Measurements from ENCODE around the gene ABRACL. TPM values are rescaled to one million over a fixed set of nuclear protein-coding genes. Genes with fewer than 3 reads are reported as not detected.
A peak's percentile ranks its signal among the peaks of the same experiment; 100 is the strongest.

Gene ABRACL
- 14.0 TPM for total RNA-seq

- no peaks in the 10 kb centered on the region for H3K36me3 ChIP-seq
- H3K27ac ChIP-seq = peak within 1 kb of the TSS; percentile 80
- peak in 1 of 2 donors; percentile 60 for TF ChIP-seq POLR2AphosphoS5 (IDR thresholded peaks at IDR 0.05; ENCODE audit: insufficient read depth in 1 of 2, low read depth in 1 of 2)
- no peak for TF ChIP-seq POLR2A (IDR thresholded peaks at IDR 0.05)
- H3K4me3 ChIP-seq = peak within 1 kb of the TSS; percentile 66 to 93
- intact Hi-C loops (cut with DNase I) = no loop called here
- peaks cover 11% of the 10 kb centered on the region for H3K4me1 ChIP-seq
- no peak for DNase-seq (ENCODE audit: extremely low spot score in 2 of 2)
- H3K27me3 ChIP-seq = no peaks in the 10 kb centered on the region
- H3K9me3 ChIP-seq = no peaks in the 10 kb centered on the region
These were observed at the start of gene ABRACL for GRCh38 chr6:139028658-139029469. Gene ABRACL, plus strand, starts transcription at chr6:139028745. Its CDS starts 5,416 bp downstream, at chr6:139034161.

GRCh38 chr6:138979365-138979764, 49.2 kb upstream of the ABRACL start:
- H3K4me1 ChIP-seq = peaks cover 35% of the 10 kb centered on the region
- H3K4me3 ChIP-seq = no peak overlapping the region
- no peaks in the 10 kb centered on the region for H3K36me3 ChIP-seq
- TF ChIP-seq POLR2A (IDR thresholded peaks at IDR 0.05) (no peak), POLR2AphosphoS5 (IDR thresholded peaks at IDR 0.05; ENCODE audit: insufficient read depth in 1 of 2, low read depth in 1 of 2) (no peak), CTCF (IDR thresholded peaks at IDR 0.05) (no peak)
- H3K27ac ChIP-seq = no peak overlapping the region
- no peaks in the 10 kb centered on the region for H3K27me3 ChIP-seq
- DNase-seq (ENCODE audit: extremely low spot score in 2 of 2) = no peak
- intact Hi-C loops (cut with DNase I) = no loop called here
- no peaks in the 10 kb centered on the region for H3K9me3 ChIP-seq

- Histone ChIP-seq H3K4me1 (peaks cover 37% of the 10 kb centered on the region), H3K27ac (no peak overlapping the region), H3K4me3 (no peak overlapping the region), H3K36me3 (no peaks in the 10 kb centered on the region), H3K9me3 (no peaks in the 10 kb centered on the region), H3K27me3 (no peaks in the 10 kb centered on the region)
- no peak for TF ChIP-seq POLR2A (IDR thresholded peaks at IDR 0.05)
- TF ChIP-seq CTCF (IDR thresholded peaks at IDR 0.05) = no peak
- TF ChIP-seq POLR2AphosphoS5 (IDR thresholded peaks at IDR 0.05; ENCODE audit: insufficient read depth in 1 of 2, low read depth in 1 of 2) = no peak
- DNase-seq (ENCODE audit: extremely low spot score in 2 of 2) = no peak
- intact Hi-C loops (cut with DNase I) = no loop called here
These were observed 48.5 kb upstream of the ABRACL start for GRCh38 chr6:138979813-138980668.

GRCh38 chr6:138981416-138981815, 47.1 kb upstream of the ABRACL start:
- Histone ChIP-seq H3K4me3 (no peak overlapping the region), H3K27me3 (no peaks in the 10 kb centered on the region), H3K4me1 (peaks cover 42% of the 10 kb centered on the region), H3K36me3 (no peaks in the 10 kb centered on the region), H3K27ac (no peak overlapping the region), H3K9me3 (no peaks in the 10 kb centered on the region)
- TF ChIP-seq CTCF (IDR thresholded peaks at IDR 0.05) = no peak
- no peak for TF ChIP-seq POLR2A (IDR thresholded peaks at IDR 0.05)
- no peak for TF ChIP-seq POLR2AphosphoS5 (IDR thresholded peaks at IDR 0.05; ENCODE audit: insufficient read depth in 1 of 2, low read depth in 1 of 2)
- intact Hi-C loops (cut with DNase I) = no loop called here
- DNase-seq (ENCODE audit: extremely low spot score in 2 of 2) = no peak

- peak overlapping the region; percentile 77 to 87 for H3K4me3 ChIP-seq
- no peaks in the 10 kb centered on the region for H3K36me3 ChIP-seq
- TF ChIP-seq POLR2AphosphoS5 (IDR thresholded peaks at IDR 0.05; ENCODE audit: insufficient read depth in 1 of 2, low read depth in 1 of 2) = no peak
- TF ChIP-seq POLR2A (IDR thresholded peaks at IDR 0.05) = no peak
- TF ChIP-seq CTCF (IDR thresholded peaks at IDR 0.05) = no peak
- no peaks in the 10 kb centered on the region for H3K9me3 ChIP-seq
- no peak for DNase-seq (ENCODE audit: extremely low spot score in 2 of 2)
- intact Hi-C loops (cut with DNase I) = loop anchor here (5.0 kb wide), 1 partner anchor 169 kb away; no protein-coding TSS in a partner anchor
- no peaks in the 10 kb centered on the region for H3K27me3 ChIP-seq
- peaks cover 45% of the 10 kb centered on the region for H3K4me1 ChIP-seq
- H3K27ac ChIP-seq = no peak overlapping the region
These were observed 42.0 kb upstream of the ABRACL start for GRCh38 chr6:138986578-138986977.
